Neural progenitor cell (in vitro differentiated cells): ENCODE results near the gene RASA1.

Source experiments
- EZH2 ChIP-seq: fragments of 200-600 bp; sonication (generic); IDR thresholded peaks from 2 replicates; pipeline ENCODE4 v1.6.1; 2017; ENCODE audit warnings: antibody characterized with exemption, mild to moderate bottlenecking, moderate library complexity
- TF ChIP-seq, protein P1 (sequence below): fragments of 200-600 bp; sonication (generic); IDR thresholded peaks from 2 replicates; pipeline ENCODE4 v1.5.1; 2017; ENCODE audit warnings: antibody characterized with exemption, mild to moderate bottlenecking

- TF ChIP-seq EZH2: no peak
- TF ChIP-seq, protein P1, sequence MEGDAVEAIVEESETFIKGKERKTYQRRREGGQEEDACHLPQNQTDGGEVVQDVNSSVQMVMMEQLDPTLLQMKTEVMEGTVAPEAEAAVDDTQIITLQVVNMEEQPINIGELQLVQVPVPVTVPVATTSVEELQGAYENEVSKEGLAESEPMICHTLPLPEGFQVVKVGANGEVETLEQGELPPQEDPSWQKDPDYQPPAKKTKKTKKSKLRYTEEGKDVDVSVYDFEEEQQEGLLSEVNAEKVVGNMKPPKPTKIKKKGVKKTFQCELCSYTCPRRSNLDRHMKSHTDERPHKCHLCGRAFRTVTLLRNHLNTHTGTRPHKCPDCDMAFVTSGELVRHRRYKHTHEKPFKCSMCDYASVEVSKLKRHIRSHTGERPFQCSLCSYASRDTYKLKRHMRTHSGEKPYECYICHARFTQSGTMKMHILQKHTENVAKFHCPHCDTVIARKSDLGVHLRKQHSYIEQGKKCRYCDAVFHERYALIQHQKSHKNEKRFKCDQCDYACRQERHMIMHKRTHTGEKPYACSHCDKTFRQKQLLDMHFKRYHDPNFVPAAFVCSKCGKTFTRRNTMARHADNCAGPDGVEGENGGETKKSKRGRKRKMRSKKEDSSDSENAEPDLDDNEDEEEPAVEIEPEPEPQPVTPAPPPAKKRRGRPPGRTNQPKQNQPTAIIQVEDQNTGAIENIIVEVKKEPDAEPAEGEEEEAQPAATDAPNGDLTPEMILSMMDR: no peak
Measured at GRCh38 chr5:87229780-87230179, 37.9 kb upstream of the RASA1 start.
